GOT3 (cell line): ENCODE data around the gene VWA2.
A peak's percentile ranks its signal among the peaks of the same experiment; 100 is the strongest.

ENCODE experiments used
- DNase-seq: peaks from one replicate; lab custom pipeline; 2025; ENCODE audit warnings: mixed read lengths; lab: John Stamatoyannopoulos, UW

The VWA2 gene

GRCh38 chr10:114246679-114247305, 7.7 kb downstream of the VWA2 start:
- DNase-seq, result no peak

GRCh38 chr10:114250236-114250635, 11.2 kb downstream of the VWA2 start:
- no peak for DNase-seq

GRCh38 chr10:114250716-114251115, 11.7 kb downstream of the VWA2 start:
- no peak for DNase-seq

DNA sequence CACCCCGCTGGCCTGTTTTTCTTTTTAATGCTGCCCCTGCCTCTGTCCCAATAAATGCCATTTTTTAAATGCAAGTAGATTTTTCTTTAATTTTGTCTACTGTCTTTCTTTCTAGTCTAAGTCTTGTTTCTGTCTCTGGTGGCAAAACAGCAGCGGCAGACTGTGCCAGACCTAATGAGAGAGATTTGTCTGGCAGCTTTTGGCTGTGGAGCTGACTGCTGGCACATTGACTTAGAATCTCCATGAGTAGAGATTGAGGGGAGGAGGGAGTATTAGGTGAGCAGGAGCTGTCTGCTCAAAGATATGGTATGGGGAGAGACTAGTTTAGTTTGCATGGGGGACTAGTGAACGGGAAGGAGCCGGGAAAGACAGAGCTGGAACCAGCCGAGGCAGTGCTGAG, 13.0 kb downstream of the VWA2 start:
- no peak for DNase-seq

- no peak for DNase-seq
Observed at GRCh38 chr10:114252883-114253282, 13.8 kb downstream of the VWA2 start.

GRCh38 chr10:114255227-114255626, 16.2 kb downstream of the VWA2 start:
- no peak for DNase-seq

DNA sequence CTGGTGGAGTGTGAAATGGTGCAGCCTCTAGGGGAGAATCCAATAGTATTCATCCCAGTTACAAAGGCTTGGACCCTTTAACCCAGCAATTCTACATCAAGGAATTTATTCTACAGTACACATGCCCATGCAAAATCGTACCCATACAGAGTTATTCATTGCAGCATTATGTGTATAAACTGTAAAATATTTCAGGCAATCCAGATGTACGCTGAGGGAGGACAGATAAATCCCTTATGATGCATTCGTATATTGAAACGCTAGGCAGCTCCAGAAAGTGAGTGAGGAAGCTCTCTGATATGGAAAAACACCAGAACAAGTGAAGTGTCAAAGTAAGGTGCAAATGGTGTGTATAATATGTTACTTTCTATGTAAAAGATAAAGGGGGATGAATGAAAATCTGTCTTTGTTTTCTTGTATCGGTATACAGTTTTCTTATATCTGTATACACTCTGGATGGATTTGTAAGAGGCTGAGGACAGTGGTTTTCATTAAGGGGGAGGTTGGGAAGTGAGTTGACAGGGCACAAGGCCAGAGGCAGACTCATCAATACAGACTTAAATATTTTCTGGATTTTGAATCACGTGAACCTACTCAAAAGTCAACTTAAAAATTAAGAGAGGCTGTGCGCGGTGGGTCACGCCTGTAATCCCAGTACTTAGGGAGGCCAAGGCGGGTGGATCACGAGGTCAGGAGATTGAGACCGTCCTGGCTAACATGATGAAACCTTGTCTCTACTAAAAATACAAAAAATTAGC, 17.1 kb downstream of the VWA2 start:
- no peak for DNase-seq

DNA sequence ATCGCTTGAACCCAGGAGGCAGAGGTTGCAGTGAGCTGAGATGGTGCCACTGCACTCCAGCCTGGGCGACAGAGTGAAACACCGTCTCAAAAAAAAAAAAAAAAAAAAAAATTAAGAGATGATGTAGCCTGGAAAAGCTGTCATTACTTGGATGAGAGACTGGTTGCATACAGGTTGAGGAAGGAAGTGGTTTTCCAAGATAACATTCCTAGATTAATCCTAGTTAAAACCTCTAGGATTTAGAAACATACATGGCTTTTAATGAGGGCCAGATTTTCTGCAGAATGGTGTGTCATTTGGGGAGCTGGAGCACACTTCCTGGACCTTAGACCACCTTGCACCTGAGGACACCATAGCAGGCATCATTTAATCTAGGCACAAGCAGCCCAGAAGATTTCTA, 17.8 kb downstream of the VWA2 start:
- DNase-seq, result no peak

DNA sequence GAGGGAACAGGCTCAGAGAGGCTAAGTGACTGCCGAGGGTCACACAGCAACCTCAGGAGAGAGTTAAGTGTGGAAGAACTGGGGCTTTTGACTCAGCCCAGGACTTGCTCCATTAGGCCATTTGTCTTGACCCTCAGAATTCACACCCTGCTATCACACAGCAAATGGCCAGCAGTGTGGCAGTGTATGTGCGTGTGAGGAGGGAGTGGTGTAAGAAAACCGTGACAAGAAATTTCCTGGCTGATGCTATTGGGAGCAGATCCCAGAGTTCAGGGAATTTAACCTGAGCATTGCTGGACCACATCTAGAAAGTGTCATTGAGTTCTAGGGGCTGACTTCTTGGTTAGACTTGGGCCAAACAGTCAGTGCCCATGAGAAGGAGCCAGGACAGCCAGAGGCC, 18.4 kb downstream of the VWA2 start:
- DNase-seq, result no peak

DNA sequence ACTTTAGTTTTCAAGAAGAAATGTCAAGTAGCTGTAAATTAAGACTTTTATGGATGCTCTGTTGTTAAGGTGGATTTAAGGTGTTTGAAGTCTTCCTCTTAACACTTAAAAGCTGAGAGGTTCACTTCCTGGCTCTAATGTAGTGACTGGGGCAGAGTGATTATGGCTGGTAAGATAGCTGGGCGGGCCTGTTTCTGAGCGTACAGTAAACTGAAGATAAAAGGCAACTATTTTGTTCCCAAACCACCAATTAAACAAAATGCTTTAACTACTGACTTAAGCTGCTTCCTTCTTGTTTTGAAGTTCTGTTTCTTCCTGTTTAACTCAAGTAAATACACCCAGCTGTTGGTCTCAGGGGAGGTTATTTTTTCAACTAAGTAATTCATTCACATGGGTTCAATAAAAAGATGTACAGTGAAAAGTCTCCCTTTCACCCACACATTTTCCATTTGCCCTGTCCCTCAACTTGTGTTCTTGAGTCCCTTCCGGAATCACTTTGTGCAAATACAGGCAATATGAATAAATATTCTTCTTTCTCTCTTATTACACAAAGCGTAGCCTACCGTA, 19.3 kb downstream of the VWA2 start:
- no peak for DNase-seq

GRCh38 chr10:114259824-114260223, 20.8 kb downstream of the VWA2 start:
- no peak for DNase-seq

DNA sequence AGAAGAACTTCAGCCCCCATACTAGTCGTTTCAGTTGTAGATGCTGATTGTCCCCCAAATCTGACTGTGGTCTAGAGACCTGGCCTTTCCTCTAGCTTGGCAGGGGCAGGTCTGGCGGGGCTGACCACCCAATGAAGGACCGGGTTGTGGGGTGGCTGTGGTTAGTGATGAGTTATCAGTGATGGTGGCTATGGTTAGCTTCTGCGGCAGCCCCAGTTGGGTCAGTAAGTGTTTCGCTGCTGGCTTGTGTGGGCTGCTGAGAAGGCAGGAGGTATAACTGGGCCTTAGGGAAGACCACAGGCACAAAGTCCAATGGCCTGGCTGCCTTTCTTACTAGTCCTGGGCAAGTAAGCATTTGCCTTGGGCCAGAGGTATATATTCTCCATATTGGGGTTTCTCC, 21.3 kb downstream of the VWA2 start:
- DNase-seq, result no peak

GRCh38 chr10:114261076-114261475, 22.0 kb downstream of the VWA2 start:
- no peak for DNase-seq

DNA sequence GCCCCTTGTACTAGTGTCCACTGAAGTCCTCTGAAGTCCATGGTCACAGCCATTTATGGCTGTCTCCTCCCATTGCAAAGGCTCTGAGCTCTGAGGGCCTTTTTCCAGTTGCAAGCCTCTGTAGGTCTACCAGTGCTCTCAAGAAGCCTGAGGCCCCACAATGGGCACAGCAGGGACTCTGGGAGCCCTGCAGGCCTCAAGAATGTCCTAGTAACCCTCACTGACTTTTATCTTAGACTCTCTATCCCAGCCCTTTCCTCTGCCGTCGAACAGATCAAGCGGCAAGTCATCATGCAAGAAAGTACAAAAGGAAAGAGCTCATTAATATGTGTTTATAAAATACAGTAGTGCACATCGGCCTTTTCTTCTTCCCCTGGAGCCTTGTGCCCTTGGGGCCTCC, 23.4 kb downstream of the VWA2 start:
- DNase-seq, result no peak

DNA sequence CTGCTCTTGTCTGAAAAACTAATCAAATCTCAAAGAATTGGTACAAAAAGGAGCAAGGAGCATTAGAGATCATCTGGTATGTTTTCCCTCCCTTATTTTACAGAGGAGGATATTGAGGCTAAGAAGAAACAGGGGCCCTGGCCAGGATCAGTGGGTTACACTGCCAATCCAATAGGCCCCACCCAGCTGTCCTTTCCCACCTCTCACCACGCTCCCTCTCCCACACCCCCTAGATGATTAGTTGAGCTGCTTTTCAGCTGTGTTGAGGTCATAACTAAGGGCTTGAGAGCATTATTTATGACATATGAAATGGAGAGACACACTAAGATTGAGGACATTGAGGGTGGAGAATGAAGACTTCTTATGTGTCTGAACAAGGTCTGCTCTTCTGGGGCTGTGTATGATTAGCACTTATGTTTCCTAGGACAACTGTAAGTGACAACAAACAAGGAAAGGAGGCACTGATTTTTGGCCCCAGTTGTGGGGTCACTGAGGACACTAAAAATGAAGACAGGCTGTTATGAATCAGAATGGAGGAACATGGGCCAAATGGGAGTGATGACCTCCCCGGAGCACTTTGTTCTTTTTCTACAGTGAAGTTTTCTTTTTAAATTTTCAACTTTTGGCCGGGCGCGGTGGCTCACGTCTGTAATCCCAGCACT, 26.5 kb downstream of the VWA2 start:
- DNase-seq, result no peak

DNA sequence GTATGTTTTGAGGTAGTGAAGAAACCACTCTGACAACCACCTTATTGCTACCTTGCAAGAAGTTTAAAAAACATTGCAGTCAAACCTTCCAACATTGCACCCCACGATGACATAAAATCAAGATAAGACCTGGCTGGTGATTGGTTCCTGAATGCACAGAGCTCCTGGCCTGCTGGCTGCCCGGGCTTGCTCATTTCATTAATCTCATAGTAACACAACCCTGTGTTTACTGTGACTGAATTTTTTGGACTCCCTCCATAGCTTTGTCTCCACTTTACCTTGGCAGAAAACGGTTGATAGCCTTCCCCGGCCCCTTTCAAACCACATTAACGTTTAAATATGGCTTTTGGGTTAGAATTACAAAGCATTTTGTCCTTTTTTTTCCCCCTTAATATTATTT, 27.5 kb downstream of the VWA2 start:
- DNase-seq, result no peak

DNA sequence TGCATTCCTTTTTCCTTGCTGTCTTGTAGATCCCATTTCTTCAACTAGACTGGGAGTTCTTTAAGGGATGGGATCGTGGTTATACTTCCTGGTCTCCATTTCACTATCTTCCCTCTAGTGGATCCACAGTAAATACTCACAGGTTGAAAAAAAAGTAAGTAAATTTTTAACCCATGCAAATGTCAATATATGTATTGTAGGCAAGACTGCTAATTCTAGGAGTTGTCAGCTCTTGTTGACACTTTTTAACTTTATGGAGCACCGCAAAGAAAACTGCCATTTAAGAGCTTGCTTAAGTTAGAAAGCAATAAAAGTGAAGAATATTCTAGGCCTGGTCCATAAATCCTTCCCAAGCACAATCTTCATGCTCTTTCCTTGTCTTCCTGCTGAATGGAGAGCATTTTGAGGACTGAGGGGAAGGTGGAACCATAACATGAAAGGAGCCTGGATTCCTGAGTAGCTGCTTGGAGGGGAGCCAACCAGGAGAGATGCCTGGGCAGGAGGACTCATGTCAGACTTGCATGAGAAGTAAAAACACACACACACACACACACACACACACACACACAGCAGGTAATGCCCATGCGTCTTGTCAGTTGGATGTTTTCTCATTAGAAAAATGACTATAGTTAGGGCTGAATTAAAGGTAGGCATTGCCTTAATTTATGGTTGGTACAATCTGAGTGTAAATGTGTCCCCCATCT, 32.2 kb downstream of the VWA2 start:
- no peak for DNase-seq

DNA sequence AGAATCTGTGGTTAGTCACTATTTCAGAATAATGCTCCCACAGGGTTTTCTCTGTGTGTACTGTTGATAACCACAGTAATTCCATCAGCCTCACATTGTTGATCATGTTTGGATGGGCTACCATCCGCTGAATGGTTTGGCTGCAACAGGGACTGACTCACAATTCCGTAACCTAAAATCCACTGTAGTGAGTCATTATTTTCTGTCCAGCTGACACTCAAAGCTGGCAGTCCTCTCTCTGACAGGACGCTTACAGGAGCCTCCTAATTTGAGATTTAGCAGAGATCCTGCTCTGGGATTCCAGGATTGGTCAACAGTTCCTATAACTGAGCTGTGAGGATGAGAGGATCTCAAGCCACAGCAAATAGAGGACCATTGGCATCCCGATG, 32.7 kb downstream of the VWA2 start:
- DNase-seq, result peak; percentile 32

GRCh38 chr10:114272696-114273095, 33.6 kb downstream of the VWA2 start:
- no peak for DNase-seq

DNA sequence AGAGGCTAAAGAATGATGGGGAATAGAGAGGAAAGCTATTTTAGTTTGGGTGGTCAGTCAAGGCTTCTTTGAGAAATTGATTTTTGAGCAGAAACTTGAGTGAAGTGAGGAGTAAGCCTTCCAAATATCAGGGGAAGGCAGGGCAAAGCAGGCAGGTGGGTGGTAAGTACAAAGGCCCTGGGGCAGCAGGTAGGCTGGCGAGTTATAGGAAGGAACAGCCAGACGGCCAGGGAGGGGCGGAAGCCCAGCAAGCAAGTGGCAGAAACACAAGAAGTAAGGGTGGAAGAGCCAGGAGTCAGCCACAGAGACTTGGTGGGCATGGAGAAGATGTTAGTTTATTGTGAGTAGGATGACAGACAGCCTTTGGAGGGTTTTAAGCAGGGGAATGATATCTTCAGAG, 34.9 kb downstream of the VWA2 start:
- DNase-seq, result no peak

GRCh38 chr10:114274616-114275453, 35.8 kb downstream of the VWA2 start:
- no peak for DNase-seq

DNA sequence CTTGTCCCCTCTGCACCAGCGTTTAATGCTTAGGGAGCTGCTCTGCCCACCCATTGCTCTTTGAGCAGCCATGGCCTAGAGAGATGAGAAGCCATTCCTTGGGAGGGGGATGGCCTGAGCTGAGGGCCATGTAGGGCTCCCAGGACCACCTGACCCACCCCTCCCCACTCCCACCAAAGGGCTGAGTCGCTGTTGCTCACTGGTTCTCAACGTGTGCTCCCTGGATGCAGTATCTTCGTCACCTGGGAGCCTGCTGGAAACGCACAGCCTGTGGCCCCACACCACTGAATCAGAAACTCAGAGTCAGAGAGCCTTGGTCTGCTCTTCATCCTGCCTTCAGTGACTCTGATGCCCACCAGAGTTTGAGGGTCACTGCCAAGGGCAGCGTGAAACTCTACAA, 37.0 kb downstream of the VWA2 start:
- no peak for DNase-seq
